Right lobe of liver (tissue), 6 donors: ENCODE measurements around the gene HS6ST2. TPM values are rescaled to one million over a fixed set of nuclear protein-coding genes. Genes with fewer than 3 reads are reported as not detected.

Experiments
- ATAC-seq, 4 donors: fragments of 200-7000 bp; cut with Tn5 transposase; one replicate each; pipeline ENCODE4 v1.9.1; 2020; ENCODE audit warnings: mild to moderate bottlenecking in 4 of 4, moderate library complexity in 4 of 4
- DNase-seq, 3 donors: peaks; one replicate each; pipeline ENCODE4 v3.0.0-alpha.2; 2020
- H3K27ac ChIP-seq, 3 donors: fragments of 200-600 bp; one replicate each; pipeline ENCODE4 v1.8.0; 2022
- H3K27me3 ChIP-seq, 2 donors: fragments of 200-600 bp; one replicate each; pipeline ENCODE4 v1.8.0; 2022
- H3K36me3 ChIP-seq, 4 donors: fragments of 200-600 bp; sonication (generic) in 1 of 4; one replicate each; pipeline versions ENCODE4 v1.5.1 to v1.8.0; 2017 to 2022; ENCODE audit warnings: control low read depth in 1 of 4
- H3K4me1 ChIP-seq, 4 donors: fragments of 200-600 bp; sonication (generic) in 1 of 4; one replicate each; pipeline versions ENCODE4 v1.5.1 to v1.8.0; 2017 to 2022; ENCODE audit warnings: control low read depth in 1 of 4
- H3K4me3 ChIP-seq, 3 donors: fragments of 200-600 bp; one replicate each; pipeline ENCODE4 v1.8.0; 2022
- H3K9me3 ChIP-seq, 4 donors: fragments of 200-600 bp; sonication (generic) in 1 of 4; one replicate each; pipeline versions ENCODE4 v1.5.1 to v1.8.0; 2017 to 2022; ENCODE audit warnings: control low read depth in 1 of 4
- CTCF ChIP-seq, 4 donors: fragments of 200-600 bp in 3 of 4; fragments of 450-650 bp in 1 of 4; IDR thresholded peaks; one replicate each; pipeline versions ENCODE4 v1.5.1 to v1.8.0; 2016 to 2022; ENCODE audit warnings: antibody characterized with exemption in 4 of 4, mild to moderate bottlenecking in 2 of 4
- POLR2A ChIP-seq: fragments of 450-650 bp; IDR thresholded peaks from one replicate; pipeline ENCODE4 v1.6.1; 2017; ENCODE audit warnings: antibody characterized with exemption, mild to moderate bottlenecking
- WGBS: methylation state at CpG from one replicate; pipeline ENCODE4 v1.1.6; 2018; ENCODE audit warnings: low coverage, low lambda C conversion rate; ENCODE audit not compliant: insufficient coverage; ENCODE audit errors: missing lambda C conversion rate; 5-methylcytosine and 5-hydroxymethylcytosine counted together
- intact Hi-C, 2 donors: fragments of 100-400 bp; cut with DNase I; formaldehyde crosslinking; loops; one replicate each; pipeline versions ENCODE4 v1.11.2 to v1.14.1; 2022
- total RNA-seq, 6 experiments: library from RNA; depleted of rRNA in 2 of 6; stranded (reverse); fragments of >200 nt in 2 of 6; fragmentation: NEBNext Ultra II Directional in 3 of 6; extraction: Animal tissue kit (Norgen Biotek cat#: 25700) in 3 of 6; gene quantifications; one replicate each; pipeline versions ENCODE4 v1.1.0 to v1.2.4, GENCODE V29; 2016 to 2023
- donor health status: DM: no; HTN: yes; CAD: no.
- donor health status: DM: no; HTN: no; CAD: no.
- donor health status: DM: no; HTN: no; CAD: no.
- donor health status: DM: no; HTN: yes; CAD: no.
- donor health status: DM: no; HTN: yes; CAD: no.

Gene HS6ST2
- total RNA-seq, 6 experiments from 2014 or later = 0.09 TPM; not detected in 5

DNA sequence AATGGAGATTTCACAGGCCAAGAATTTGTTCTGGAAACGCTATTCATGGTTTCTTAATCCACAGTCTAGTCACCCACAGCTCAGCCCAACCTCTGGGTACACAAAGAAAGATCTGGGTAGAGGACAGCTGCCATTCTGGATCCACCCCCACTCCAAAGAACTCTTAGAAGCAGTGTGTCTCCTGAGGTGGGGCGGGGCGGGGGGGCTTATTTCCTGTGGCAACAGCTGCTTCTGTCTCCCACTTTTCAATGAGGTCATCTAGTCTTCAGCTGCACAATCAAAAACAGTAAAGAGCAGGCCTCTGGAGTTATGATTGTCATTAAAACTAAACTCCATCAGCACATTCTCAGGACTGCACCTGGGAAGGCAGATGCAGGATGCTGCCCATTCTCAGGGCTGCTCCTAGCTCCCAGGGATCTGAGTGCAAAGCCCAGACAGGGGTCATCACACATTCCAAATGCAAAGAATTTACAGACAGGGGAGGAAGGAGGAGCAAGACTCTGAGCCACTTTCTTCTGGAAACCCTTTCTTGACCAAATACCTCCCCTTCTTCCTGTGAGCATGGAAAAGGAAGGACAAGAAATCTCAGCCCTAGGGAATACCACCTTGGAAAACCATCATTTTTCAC lies 207.3 kb downstream of the HS6ST2 start:
- DNase-seq (no peak), ATAC-seq (no peak)
- no peak for TF ChIP-seq CTCF (IDR thresholded peaks at IDR 0.05)
- TF ChIP-seq POLR2A = no peak
- Histone ChIP-seq H3K27me3 (no peaks in the 10 kb centered on the region), H3K4me3 (no peak overlapping the region), H3K36me3 (no peaks in the 10 kb centered on the region), H3K9me3 (no peaks in the 10 kb centered on the region), H3K27ac (no peak overlapping the region), H3K4me1 (no peaks in the 10 kb centered on the region)
- WGBS = 29% methylated on average over 1 of the region's 3 CpGs
- intact Hi-C loops = no loop called here

DNA sequence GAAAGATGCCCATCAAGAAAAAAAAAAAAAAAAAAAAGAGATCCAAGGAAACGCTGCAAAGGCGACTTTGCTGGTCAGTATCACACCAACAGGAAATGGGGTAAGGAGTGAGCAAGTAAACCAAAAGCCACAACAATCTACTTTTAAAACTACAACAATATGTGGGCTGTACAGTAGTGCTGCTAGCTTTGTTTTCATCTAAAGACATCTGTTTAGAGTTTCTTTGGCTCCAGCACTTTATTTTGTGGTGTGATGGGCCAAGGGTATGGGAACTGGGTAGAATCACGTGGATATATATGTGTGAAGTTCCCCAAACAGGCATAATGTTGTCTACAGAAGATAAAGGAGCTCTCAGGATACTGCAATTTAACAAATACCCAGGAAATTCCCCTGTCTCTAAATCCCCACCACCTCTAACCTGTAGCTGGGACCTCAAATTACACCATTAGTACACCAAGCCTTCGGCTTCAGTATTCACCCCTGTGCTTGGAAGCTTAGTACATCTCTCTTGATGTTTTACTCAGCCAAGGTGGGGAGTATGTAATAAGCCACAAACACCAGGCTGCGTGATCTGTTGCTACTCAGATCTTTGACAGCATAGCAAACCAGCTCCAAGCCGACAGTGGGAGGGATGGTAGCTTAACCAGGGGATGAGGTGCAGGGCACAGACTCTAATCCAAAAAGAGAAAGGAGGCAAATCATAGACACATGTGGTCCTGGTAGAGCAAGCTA lies 207.9 kb downstream of the HS6ST2 start:
- TF ChIP-seq CTCF (IDR thresholded peaks at IDR 0.05) (no peak), POLR2A (no peak)
- Histone ChIP-seq H3K9me3 (no peaks in the 10 kb centered on the region), H3K36me3 (no peaks in the 10 kb centered on the region), H3K27me3 (no peaks in the 10 kb centered on the region), H3K4me1 (no peaks in the 10 kb centered on the region), H3K4me3 (no peak overlapping the region), H3K27ac (no peak overlapping the region)
- intact Hi-C loops = no loop called here
- DNase-seq (no peak), ATAC-seq (no peak)
- WGBS = 53% methylated on average over 6 of the region's 6 CpGs

GRCh38 chrX:132749406-132749805 lies 209.0 kb downstream of the HS6ST2 start:
- H3K27ac ChIP-seq = no peak overlapping the region
- no peaks in the 10 kb centered on the region for H3K36me3 ChIP-seq
- 29% methylated on average over 3 of the region's 3 CpGs for whole genome bisulfite sequencing
- no peak overlapping the region for H3K4me3 ChIP-seq
- no peaks in the 10 kb centered on the region for H3K9me3 ChIP-seq
- ATAC-seq = no peak
- no peaks in the 10 kb centered on the region for H3K27me3 ChIP-seq
- DNase-seq = no peak
- intact Hi-C loops = no loop called here
- H3K4me1 ChIP-seq = no peaks in the 10 kb centered on the region
- TF ChIP-seq POLR2A (no peak), CTCF (IDR thresholded peaks at IDR 0.05) (no peak)

DNA sequence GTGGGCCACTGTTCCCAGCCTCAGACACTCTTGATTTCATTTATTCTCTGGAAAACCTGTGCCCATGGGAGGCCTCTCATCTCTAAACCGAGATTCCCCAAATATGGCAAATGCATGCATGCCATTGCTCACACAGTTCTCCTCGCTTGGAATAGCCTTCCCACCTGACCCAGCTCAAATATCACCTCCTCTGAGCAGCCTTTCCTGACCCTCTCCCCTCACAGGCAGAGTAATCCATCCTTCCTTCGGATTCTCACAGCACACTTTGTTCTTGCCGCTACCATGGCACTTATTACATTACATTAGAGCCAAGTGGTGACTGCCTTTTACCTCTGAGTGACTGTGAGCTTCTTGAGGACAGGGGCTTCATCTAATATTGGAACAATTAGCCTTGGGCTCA lies 209.5 kb downstream of the HS6ST2 start:
- no peaks in the 10 kb centered on the region for H3K9me3 ChIP-seq
- no peak overlapping the region for H3K27ac ChIP-seq
- intact Hi-C loops = no loop called here
- ATAC-seq (no peak), DNase-seq (no peak)
- no peaks in the 10 kb centered on the region for H3K4me1 ChIP-seq
- H3K36me3 ChIP-seq = no peaks in the 10 kb centered on the region
- 63% methylated on average over 3 of the region's 4 CpGs for WGBS
- H3K27me3 ChIP-seq = no peaks in the 10 kb centered on the region
- TF ChIP-seq POLR2A (no peak), CTCF (IDR thresholded peaks at IDR 0.05) (no peak)
- H3K4me3 ChIP-seq = no peak overlapping the region
